HepG2 (cell line): Measurements from ENCODE around the gene CDH23. TPM values are rescaled to one million over a fixed set of nuclear protein-coding genes. Genes with fewer than 3 reads are reported as not detected.

Experiments used
- ATAC-seq: fragments of 200-7000 bp; cut with Tn5 transposase; 3 replicates; pipeline ENCODE4 v1.9.1; 2020; ENCODE audit warnings: mild to moderate bottlenecking, moderate library complexity
- BruUV-seq: library from RNA; stranded (reverse); fragments of 400-500 nt; replicated peaks from 2 replicates; lab custom pipeline; 2021; lab: Mats Ljungman, UMichigan
- CTCF ChIA-PET: fragments of 300-600 bp; formaldehyde crosslinking; extraction: SDS; loops from one replicate; lab custom pipeline; 2021; ENCODE audit warnings: low total read pairs, inconsistent platforms, low intra/inter-chr PET ratio; lab: Yijun Ruan, JAX
- POLR2A ChIA-PET: fragments of 350-600 bp; sonication (Branson Sonifier 250); formaldehyde crosslinking; loops from one replicate; lab custom pipeline; 2020; ENCODE audit warnings: antibody characterized with exemption, inconsistent platforms; lab: Yijun Ruan, JAX
- DNase-seq: peaks from one replicate; pipeline ENCODE4 v3.0.0-alpha.2; 2015; ENCODE audit warnings: low spot score
- FAIRE-seq: peaks from 3 replicates; lab custom pipeline; 2011; peaks lifted over from hg19 to GRCh38; lab: Jason Lieb, UNC
- H2AFZ ChIP-seq: one replicate; pipeline ENCODE4 v1.6.1; 2011; ENCODE audit warnings: low read length, inconsistent platforms
- H3K27ac ChIP-seq: fragments of 300-600 bp; 3 replicates; pipeline ENCODE4 v1.8.0; 2011; ENCODE audit warnings: mixed run types, mild to moderate bottlenecking, mixed read lengths, low read length, inconsistent platforms; ENCODE audit not compliant: insufficient read depth; ENCODE audit errors: extremely low read length
- H3K27me3 ChIP-seq, 2 experiments: fragments of 200-600 bp in 1 of 2; 2 replicates in 1 of 2; 3 replicates in 1 of 2; pipeline versions ENCODE4 v1.6.0 to v1.8.0; 2011; ENCODE audit warnings: low read length in 2 of 2, mild to moderate bottlenecking in 2 of 2, moderate library complexity in 2 of 2, inconsistent platforms in 1 of 2; ENCODE audit not compliant: insufficient read depth in 2 of 2, control insufficient read depth in 1 of 2
- H3K36me3 ChIP-seq, 2 experiments: fragments of 200-600 bp in 1 of 2; replicated peaks in 1 of 2; 2 replicates in 1 of 2; 3 replicates in 1 of 2; pipeline versions ENCODE4 v1.5.1 to v1.8.0; 2011; ENCODE audit warnings: low read length in 2 of 2, inconsistent platforms in 1 of 2; ENCODE audit not compliant: insufficient read depth in 2 of 2, control insufficient read depth in 1 of 2
- H3K4me1 ChIP-seq: 2 replicates; pipeline ENCODE4 v1.5.1; 2012; ENCODE audit warnings: low read length, inconsistent platforms; ENCODE audit not compliant: insufficient read depth
- H3K4me2 ChIP-seq: 2 replicates; pipeline ENCODE4 v1.6.0; 2011; ENCODE audit warnings: low read depth, low read length, inconsistent platforms
- H3K4me3 ChIP-seq, 3 experiments: fragments of 200-600 bp in 1 of 3; sonication (generic), shearing (Covaris generic) in 1 of 3; replicated peaks in 1 of 3; 2 replicates each; pipeline ENCODE4 v1.5.1; 2011 to 2016; ENCODE audit warnings: low read length in 3 of 3, inconsistent platforms in 2 of 3, low read depth in 2 of 3, mild to moderate bottlenecking in 2 of 3, control low read depth in 1 of 3, mixed read lengths in 1 of 3; ENCODE audit not compliant: insufficient read depth in 1 of 3
- H3K79me2 ChIP-seq: one replicate; pipeline ENCODE4 v1.6.1; 2011; ENCODE audit warnings: low read length, inconsistent platforms; ENCODE audit not compliant: insufficient read depth
- H3K9ac ChIP-seq: 2 replicates; pipeline ENCODE4 v1.6.0; 2011; ENCODE audit warnings: mild to moderate bottlenecking, low read depth, low read length, inconsistent platforms; ENCODE audit not compliant: insufficient read depth
- H3K9me3 ChIP-seq: 2 replicates; pipeline ENCODE4 v1.5.1; 2012; ENCODE audit warnings: mild to moderate bottlenecking, low read length
- H4K20me1 ChIP-seq: 2 replicates; pipeline ENCODE4 v1.6.0; 2011; ENCODE audit warnings: inconsistent platforms, mild to moderate bottlenecking, low read length, moderate library complexity; ENCODE audit not compliant: insufficient read depth
- BCL6 ChIP-seq: IDR thresholded peaks from 2 replicates; pipeline ENCODE4 v1.6.1; 2016; ENCODE audit warnings: missing genetic modification reagents, missing compliant biosample characterization
- CEBPG ChIP-seq: IDR thresholded peaks from 2 replicates; pipeline ENCODE4 v1.6.1; 2016
- KLF12 ChIP-seq: sonication (generic); formaldehyde crosslinking; IDR thresholded peaks from 2 replicates; pipeline ENCODE4 v1.4.0; 2020; ENCODE audit warnings: missing genetic modification reagents, borderline replicate concordance
- LRRFIP1 ChIP-seq: sonication (generic); formaldehyde crosslinking; conservative IDR thresholded peaks from 2 replicates; pipeline ENCODE4 v1.4.0; 2020; ENCODE audit warnings: missing genetic modification reagents
- MYNN ChIP-seq: sonication (generic); formaldehyde crosslinking; IDR thresholded peaks from 2 replicates; pipeline ENCODE4 v1.4.0; 2020; ENCODE audit warnings: mild to moderate bottlenecking, low read depth, missing genetic modification reagents
- SAP130 ChIP-seq: IDR thresholded peaks from 2 replicates; pipeline ENCODE4 v1.6.1; 2016; ENCODE audit warnings: low read depth
- TARDBP ChIP-seq: sonication (generic); formaldehyde crosslinking; IDR thresholded peaks from 2 replicates; pipeline ENCODE4 v1.8.0; 2022; ENCODE audit warnings: mild to moderate bottlenecking, missing genetic modification reagents
- TCF7 ChIP-seq: sonication (generic); IDR thresholded peaks from 2 replicates; pipeline ENCODE4 v1.6.1; 2016; ENCODE audit warnings: antibody characterized with exemption, low read depth
- TGIF2 ChIP-seq: IDR thresholded peaks from 2 replicates; pipeline ENCODE4 v1.6.1; 2016; ENCODE audit warnings: control low read depth, missing compliant biosample characterization
- ZBTB46 ChIP-seq: sonication (generic); formaldehyde crosslinking; IDR thresholded peaks from 2 replicates; pipeline ENCODE4 v1.4.0; 2020; ENCODE audit warnings: mild to moderate bottlenecking, missing genetic modification reagents, borderline replicate concordance
- ZNF567 ChIP-seq: sonication (generic); formaldehyde crosslinking; IDR thresholded peaks from 2 replicates; pipeline ENCODE4 v1.8.1; 2023; ENCODE audit warnings: mild to moderate bottlenecking, missing genetic modification reagents, borderline replicate concordance
- ZNF781 ChIP-seq: sonication (generic); formaldehyde crosslinking; IDR thresholded peaks from 2 replicates; pipeline ENCODE4 v1.5.1; 2020; ENCODE audit warnings: borderline replicate concordance, mild to moderate bottlenecking, missing genetic modification reagents; ENCODE audit errors: not compliant biosample characterization
- ZNF839 ChIP-seq: sonication (generic); formaldehyde crosslinking; IDR thresholded peaks from 2 replicates; pipeline ENCODE4 v1.4.0; 2020; ENCODE audit warnings: missing genetic modification reagents, mild to moderate bottlenecking, borderline replicate concordance
- ZNF841 ChIP-seq: sonication (generic); formaldehyde crosslinking; IDR thresholded peaks from 2 replicates; pipeline ENCODE4 v1.8.1; 2023; ENCODE audit warnings: missing genetic modification reagents, borderline replicate concordance
- WGBS: methylation state at CpG from one replicate; pipeline ENCODE4 v1.1.6; 2017; ENCODE audit warnings: low lambda C conversion rate; 5-methylcytosine and 5-hydroxymethylcytosine counted together
- in situ Hi-C: cut with HindIII; loops from 2 replicates; pipeline ENCODE4 v1.10.0; 2017; ENCODE audit warnings: low pct_unique_long_range_greater_than_20kb; ENCODE audit not compliant: extremely low pct_ligation_motif_present
- intact Hi-C: fragments of 100-400 bp; cut with micrococcal nuclease; formaldehyde crosslinking; loops from one replicate; pipeline ENCODE4 v1.10.0; 2022; ENCODE audit not compliant: unreplicated experiment
- polyA plus RNA-seq, 8 experiments: library from polyadenylated mRNA; depleted of rRNA in 3 of 8; stranded (reverse) in 7 of 8; unstranded in 1 of 8; fragments of >200 nt; fragmentation: Illumina TruSeq in 4 of 8; extraction: Trizol in 4 of 8; gene quantifications; 2 replicates each; pipeline versions ENCODE4 v1.2.1 to v1.2.3, GENCODE V29; 2011 to 2016; ENCODE audit warnings: low read depth in 4 of 8, missing spikeins in 1 of 8, mixed read lengths in 1 of 8; ENCODE audit not compliant: insufficient read depth in 1 of 8
- total RNA-seq, 5 experiments: library from RNA; depleted of rRNA; stranded (reverse); fragments of >200 nt; fragmentation: Illumina TruSeq; extraction: Trizol; gene quantifications; 2 replicates each; pipeline ENCODE4 v1.2.3, GENCODE V29; 2016; ENCODE audit warnings: low read depth in 1 of 5

CDH23 gene
- total and polyA plus RNA-seq, 2 of the 13 experiments (the other 11 are each of a cell fraction or from before 2014, with no cell fraction given): 0.13 TPM; not detected in 1

GRCh38 chr10:71496927-71497762 lies 100.4 kb downstream of the CDH23 start:
- no TSS peak for BruUV-seq
- ChIA-PET POLR2A (no interaction called here), CTCF (no interaction called here)
- Histone ChIP-seq H4K20me1 (no peaks in the 10 kb centered on the region), H2AFZ (no peak overlapping the region), H3K4me2 (no peak overlapping the region), H3K27ac (no peak overlapping the region), H3K9ac (no peak overlapping the region), H3K36me3 (no peaks in the 10 kb centered on the region), H3K9me3 (no peaks in the 10 kb centered on the region), H3K4me1 (no peaks in the 10 kb centered on the region), H3K79me2 (no peaks in the 10 kb centered on the region), H3K27me3 (peaks cover 2 to 25% of the 10 kb centered on the region in 2 experiments; a peak in 3 of 5 replicates), H3K4me3 (no peak overlapping the region)
- FAIRE-seq: no peak
- TF ChIP-seq LRRFIP1: no peak
- no peak for TF ChIP-seq ZNF781
- no peak for TF ChIP-seq KLF12
- no peak for TF ChIP-seq SAP130 (CRISPR knock-in tag)
- TF ChIP-seq ZNF567: no peak
- no peak for TF ChIP-seq ZBTB46 (CRISPR knock-in tag)
- TF ChIP-seq TARDBP (CRISPR knock-in tag): no peak
- TF ChIP-seq ZNF841 (CRISPR knock-in tag): no peak
- TF ChIP-seq CEBPG (CRISPR knock-in tag): no peak
- no peak for TF ChIP-seq TGIF2
- TF ChIP-seq MYNN (CRISPR knock-in tag): no peak
- TF ChIP-seq BCL6: no peak
- no peak for TF ChIP-seq ZNF839 (CRISPR knock-in tag)
- no peak for TF ChIP-seq TCF7
- in situ Hi-C loops: no loop called here
- intact Hi-C loops: no loop called here
- ATAC-seq: no peak
- WGBS: 36% methylated on average over 10 of the region's 14 CpGs
- no peak for DNase-seq
